OCI-LY3 (cell line): ENCODE results near the gene APOBEC3C.
"Not testable (repeated sequence)": the region's sequence is repeated elsewhere in the genome, so short reads cannot be mapped to it uniquely, and the experiment has no call there.

Experiments
- EZH2phosphoT487 ChIP-seq: fragments of 200-600 bp; shearing (Covaris generic); IDR thresholded peaks from 2 replicates; pipeline ENCODE4 v1.6.1; 2018; ENCODE audit warnings: antibody characterized with exemption, mixed run types, low read depth
- TF ChIP-seq, protein P1 (sequence below): fragments of 200-600, 300-600 bp; sonication (generic); IDR thresholded peaks from 2 replicates; pipeline ENCODE4 v1.5.1; 2014; ENCODE audit warnings: antibody characterized with exemption, low read length, low read depth

DNA sequence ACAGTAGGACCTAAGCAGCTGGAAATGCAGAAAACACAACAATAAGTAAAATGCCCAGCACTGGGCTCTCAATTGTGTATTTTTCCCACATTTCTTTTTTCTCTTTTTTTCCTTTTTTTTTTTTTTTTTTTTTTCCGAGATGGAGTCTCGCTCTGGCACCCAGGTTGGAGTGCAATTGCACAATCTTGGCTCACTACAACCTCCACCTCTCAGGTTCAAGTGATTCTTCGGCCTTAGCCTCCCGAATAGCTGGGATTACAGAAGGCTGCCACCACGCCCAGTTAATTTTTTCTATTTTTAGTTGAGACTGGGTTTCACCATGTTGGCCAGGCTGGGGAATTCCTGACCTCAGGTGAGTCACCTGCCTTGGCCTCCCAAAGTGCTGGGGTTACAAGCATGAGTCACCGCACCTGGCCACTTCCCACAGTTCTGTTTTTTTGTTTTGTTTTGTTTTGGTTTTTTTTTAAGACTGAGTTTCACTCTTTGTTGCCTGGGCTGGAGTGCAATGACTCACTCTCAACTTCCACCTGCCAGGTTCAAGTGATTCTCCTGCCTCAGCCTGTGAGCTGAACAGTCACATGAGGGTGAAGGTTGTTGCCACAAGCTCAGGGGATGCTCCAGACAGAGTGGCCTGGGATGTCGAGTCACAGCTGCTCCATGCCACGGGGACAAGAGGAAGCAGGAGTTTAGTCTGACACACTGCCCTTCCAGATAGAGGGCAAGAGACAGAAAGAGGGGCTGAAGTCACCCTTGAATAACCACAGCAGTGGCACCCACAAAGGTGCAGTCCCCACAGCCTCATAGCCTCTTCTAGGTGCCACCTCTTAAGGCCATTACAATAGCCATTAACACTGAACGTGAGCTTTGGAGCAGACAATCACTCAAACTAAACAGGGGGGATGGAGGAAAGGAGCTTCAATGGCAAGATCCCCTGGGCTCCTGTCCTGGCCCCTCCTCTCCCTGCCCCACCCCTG is 29.0 kb upstream of the APOBEC3C start:
- TF ChIP-seq, protein P1, sequence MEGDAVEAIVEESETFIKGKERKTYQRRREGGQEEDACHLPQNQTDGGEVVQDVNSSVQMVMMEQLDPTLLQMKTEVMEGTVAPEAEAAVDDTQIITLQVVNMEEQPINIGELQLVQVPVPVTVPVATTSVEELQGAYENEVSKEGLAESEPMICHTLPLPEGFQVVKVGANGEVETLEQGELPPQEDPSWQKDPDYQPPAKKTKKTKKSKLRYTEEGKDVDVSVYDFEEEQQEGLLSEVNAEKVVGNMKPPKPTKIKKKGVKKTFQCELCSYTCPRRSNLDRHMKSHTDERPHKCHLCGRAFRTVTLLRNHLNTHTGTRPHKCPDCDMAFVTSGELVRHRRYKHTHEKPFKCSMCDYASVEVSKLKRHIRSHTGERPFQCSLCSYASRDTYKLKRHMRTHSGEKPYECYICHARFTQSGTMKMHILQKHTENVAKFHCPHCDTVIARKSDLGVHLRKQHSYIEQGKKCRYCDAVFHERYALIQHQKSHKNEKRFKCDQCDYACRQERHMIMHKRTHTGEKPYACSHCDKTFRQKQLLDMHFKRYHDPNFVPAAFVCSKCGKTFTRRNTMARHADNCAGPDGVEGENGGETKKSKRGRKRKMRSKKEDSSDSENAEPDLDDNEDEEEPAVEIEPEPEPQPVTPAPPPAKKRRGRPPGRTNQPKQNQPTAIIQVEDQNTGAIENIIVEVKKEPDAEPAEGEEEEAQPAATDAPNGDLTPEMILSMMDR = not testable (repeated sequence)
- TF ChIP-seq EZH2phosphoT487 = not testable (repeated sequence)
